SK-N-MC (cell line): Measurements from ENCODE around the gene SFR1.

Experiments
- DNase-seq: peaks from one replicate; pipeline ENCODE4 v3.0.0-alpha.2; 2011; ENCODE audit warnings: low read depth, low spot score
- H3K27ac ChIP-seq: fragments of 200-600 bp; sonication (generic); 2 replicates; pipeline ENCODE4 v1.5.1; 2016; ENCODE audit warnings: mixed run types
- H3K36me3 ChIP-seq: fragments of 200-600 bp; sonication (generic); 2 replicates; pipeline ENCODE4 v1.6.1; 2017; ENCODE audit warnings: antibody characterized with exemption, low read length, mixed read lengths; ENCODE audit not compliant: insufficient read depth
- H3K4me3 ChIP-seq: fragments of 200-600 bp; sonication (generic); 2 replicates; pipeline ENCODE4 v1.5.1; 2016
- H3K9ac ChIP-seq: fragments of 200-600 bp; sonication (generic); 2 replicates; pipeline ENCODE4 v1.8.0; 2017; ENCODE audit warnings: mixed run types, mixed read lengths; ENCODE audit not compliant: insufficient read length
- H3K9me3 ChIP-seq: fragments of 200-600 bp; sonication (generic); 2 replicates; pipeline ENCODE4 v1.6.1; 2017; ENCODE audit warnings: low read depth, mild to moderate bottlenecking, antibody characterized with exemption, low read length, moderate library complexity, mixed read lengths
- EZH2 ChIP-seq: fragments of 200-600 bp; sonication (generic); IDR thresholded peaks from one replicate; pipeline ENCODE4 v1.6.1; 2017; ENCODE audit warnings: antibody characterized with exemption
- FOXP2 ChIP-seq: optimal IDR thresholded peaks from 2 replicates; pipeline ENCODE3; 2011; ENCODE audit warnings: mild to moderate bottlenecking, moderate library complexity; ENCODE audit not compliant: insufficient read depth; ENCODE audit errors: extremely low read length, control extremely low read depth
- POLR2AphosphoS5 ChIP-seq: IDR thresholded peaks from 2 replicates; pipeline ENCODE4 v1.6.1; 2012; ENCODE audit warnings: mild to moderate bottlenecking, low read depth, low read length, borderline replicate concordance

Gene SFR1

DNA sequence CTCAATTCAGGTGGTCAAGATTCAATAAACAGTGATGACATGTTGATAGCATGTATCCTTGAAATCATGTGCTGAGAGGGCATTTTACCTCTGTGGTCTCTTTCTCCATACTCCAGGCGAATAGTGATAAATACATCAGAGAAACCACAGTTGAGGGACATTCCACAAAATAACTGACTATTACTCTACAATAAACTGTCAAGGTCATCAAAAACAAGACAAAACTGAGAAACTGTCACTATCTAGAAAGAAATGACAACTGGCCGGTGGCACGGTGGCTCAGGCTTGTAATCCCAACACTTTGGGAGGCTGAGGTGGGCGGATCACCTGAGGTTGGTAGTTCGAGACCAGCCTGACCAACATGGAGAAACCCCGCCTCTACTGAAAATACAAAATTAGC lies 16.2 kb downstream of the SFR1 start:
- no peak for DNase-seq
- Histone ChIP-seq H3K9me3 (no peaks in the 10 kb centered on the region), H3K27ac (no peak overlapping the region), H3K9ac (no peak overlapping the region), H3K4me3 (no peak overlapping the region), H3K36me3 (no peaks in the 10 kb centered on the region)
- TF ChIP-seq FOXP2 (no peak), POLR2AphosphoS5 (no peak), EZH2 (no peak)

DNA sequence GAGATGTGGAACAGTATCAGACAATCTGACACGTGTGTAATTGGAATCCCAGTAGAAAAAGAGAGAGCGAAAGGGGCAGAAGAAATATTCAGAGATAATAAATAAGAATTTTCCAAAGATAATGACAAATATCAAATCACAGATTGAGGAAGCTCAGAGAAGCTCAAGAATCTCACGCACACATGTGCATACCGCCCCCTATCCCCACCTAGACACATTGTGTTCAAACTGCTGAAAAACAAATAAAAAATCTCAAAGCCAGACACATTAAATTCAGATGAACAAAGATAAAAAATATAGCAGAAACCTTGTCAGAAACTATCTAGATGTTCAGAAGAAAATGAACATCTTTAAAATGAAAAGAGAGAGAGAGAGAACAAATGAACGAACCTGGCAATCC lies 17.2 kb downstream of the SFR1 start:
- DNase-seq = no peak
- Histone ChIP-seq H3K27ac (no peak overlapping the region), H3K9me3 (no peaks in the 10 kb centered on the region), H3K36me3 (no peaks in the 10 kb centered on the region), H3K4me3 (no peak overlapping the region), H3K9ac (no peak overlapping the region)
- TF ChIP-seq POLR2AphosphoS5 (no peak), FOXP2 (no peak), EZH2 (no peak)

- no peak overlapping the region for H3K27ac ChIP-seq
Observed at GRCh38 chr10:104142081-104142480, 20.1 kb downstream of the SFR1 start.

DNA sequence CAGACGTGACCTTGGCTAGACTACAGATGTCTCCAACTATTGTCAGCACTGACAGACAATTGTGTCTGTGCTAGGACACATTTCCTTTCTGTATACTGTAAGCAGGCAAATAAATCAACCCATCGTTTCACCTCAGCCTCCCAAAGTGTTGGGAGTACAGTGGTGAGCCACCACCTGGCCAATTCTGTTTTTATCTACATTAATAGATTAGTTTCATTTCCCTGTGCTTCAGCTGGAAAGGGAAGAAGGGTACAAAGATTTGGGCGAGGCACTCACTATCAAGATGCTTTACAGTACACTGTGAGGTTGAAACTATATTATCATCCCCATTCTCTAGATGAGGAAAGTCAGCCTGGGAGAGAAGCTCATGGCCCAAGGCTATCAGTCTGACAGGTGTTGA lies 21.9 kb downstream of the SFR1 start:
- DNase-seq = no peak
- no peaks in the 10 kb centered on the region for H3K36me3 ChIP-seq
- TF ChIP-seq POLR2AphosphoS5 (no peak), EZH2 (no peak), FOXP2 (no peak)
- H3K27ac ChIP-seq = no peak overlapping the region
- no peak overlapping the region for H3K4me3 ChIP-seq
- no peak overlapping the region for H3K9ac ChIP-seq
- no peaks in the 10 kb centered on the region for H3K9me3 ChIP-seq

More at GRCh38 chr10:104142081-104142480, 20.1 kb downstream of the SFR1 start:
- Histone ChIP-seq H3K9me3 (no peaks in the 10 kb centered on the region), H3K9ac (no peak overlapping the region), H3K4me3 (no peak overlapping the region), H3K36me3 (no peaks in the 10 kb centered on the region)
- no peak for DNase-seq
- TF ChIP-seq EZH2 (no peak), POLR2AphosphoS5 (no peak), FOXP2 (no peak)

DNA sequence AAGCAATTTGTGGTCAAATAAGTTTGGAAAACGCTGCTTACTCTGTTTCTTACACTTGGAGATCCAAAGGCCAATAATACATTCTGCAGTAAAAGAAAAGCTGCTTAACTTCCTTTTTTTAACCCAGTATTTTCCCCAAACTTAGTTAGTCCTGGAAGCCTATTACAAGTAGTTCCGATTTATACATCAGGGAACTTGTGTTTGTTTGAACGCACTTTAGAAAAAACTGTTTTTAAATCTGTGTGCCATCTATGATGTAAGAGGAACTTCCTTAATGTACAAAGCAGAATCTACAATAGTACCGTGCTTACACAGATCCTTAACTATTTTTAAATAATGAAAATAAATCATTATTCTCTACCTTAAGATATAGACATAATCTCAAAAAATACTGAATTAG lies 23.0 kb downstream of the SFR1 start:
- Histone ChIP-seq H3K27ac (no peak overlapping the region), H3K9ac (no peak overlapping the region), H3K4me3 (no peak overlapping the region), H3K9me3 (no peaks in the 10 kb centered on the region), H3K36me3 (no peaks in the 10 kb centered on the region)
- no peak for DNase-seq
- TF ChIP-seq FOXP2 (no peak), POLR2AphosphoS5 (no peak), EZH2 (no peak)

DNA sequence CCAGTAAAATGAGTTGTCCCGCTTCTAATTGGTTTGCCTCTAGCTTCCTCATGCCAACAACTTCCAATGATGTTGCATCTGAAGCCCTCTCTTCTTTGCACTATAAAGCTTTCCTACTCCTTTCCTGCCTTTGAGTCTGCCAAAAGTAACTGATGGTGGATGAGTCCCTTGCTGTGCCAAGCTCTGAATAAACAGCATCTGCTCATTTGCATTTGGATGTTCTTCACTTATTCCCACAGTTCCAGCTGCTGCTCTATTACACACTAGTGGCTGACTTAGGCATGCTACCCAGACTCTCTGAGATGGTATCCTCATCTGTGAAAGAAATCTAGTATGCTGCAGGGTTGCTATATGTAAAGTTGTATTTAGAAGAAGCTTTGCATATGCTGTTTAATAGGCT lies 24.9 kb downstream of the SFR1 start:
- Histone ChIP-seq H3K9ac (no peak overlapping the region), H3K27ac (no peak overlapping the region), H3K9me3 (no peaks in the 10 kb centered on the region), H3K36me3 (no peaks in the 10 kb centered on the region), H3K4me3 (no peak overlapping the region)
- DNase-seq = no peak
- TF ChIP-seq FOXP2 (no peak), EZH2 (no peak), POLR2AphosphoS5 (no peak)

GRCh38 chr10:104150139-104150538 lies 28.2 kb downstream of the SFR1 start:
- H3K4me3 ChIP-seq = no peak overlapping the region
- no peak for DNase-seq

DNA sequence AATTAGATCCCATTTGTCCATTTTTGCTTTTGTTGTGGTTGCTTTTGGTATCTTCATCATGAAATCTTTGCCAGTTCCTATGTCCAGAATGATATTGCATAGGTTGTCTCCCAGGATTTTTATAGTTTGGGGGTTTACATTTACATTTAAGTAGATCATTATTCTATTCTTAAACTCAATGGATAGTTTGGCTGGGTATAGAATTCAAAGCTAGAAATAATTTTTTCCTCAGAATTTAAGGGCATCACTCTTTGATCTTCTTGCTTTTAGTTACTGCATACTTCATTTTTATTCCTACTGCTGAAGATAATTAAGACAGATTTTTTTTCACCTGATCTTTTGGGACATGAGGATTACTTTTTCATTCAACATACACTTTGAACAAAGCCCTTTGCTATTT lies 29.8 kb downstream of the SFR1 start:
- Histone ChIP-seq H3K27ac (no peak overlapping the region), H3K9me3 (no peaks in the 10 kb centered on the region), H3K36me3 (no peaks in the 10 kb centered on the region), H3K4me3 (no peak overlapping the region), H3K9ac (no peak overlapping the region)
- no peak for TF ChIP-seq POLR2AphosphoS5
- no peak for TF ChIP-seq EZH2
- no peak for TF ChIP-seq FOXP2
- DNase-seq = no peak

More at GRCh38 chr10:104150139-104150538, 28.2 kb downstream of the SFR1 start:
- no peak for TF ChIP-seq FOXP2
- TF ChIP-seq POLR2AphosphoS5 = no peak
- TF ChIP-seq EZH2 = no peak
- H3K27ac ChIP-seq = no peak overlapping the region
- no peaks in the 10 kb centered on the region for H3K36me3 ChIP-seq
- no peaks in the 10 kb centered on the region for H3K9me3 ChIP-seq
- no peak overlapping the region for H3K9ac ChIP-seq

GRCh38 chr10:104155591-104155990 lies 33.6 kb downstream of the SFR1 start:
- Histone ChIP-seq H3K9me3 (no peaks in the 10 kb centered on the region), H3K9ac (no peak overlapping the region), H3K27ac (no peak overlapping the region), H3K36me3 (no peaks in the 10 kb centered on the region), H3K4me3 (no peak overlapping the region)
- no peak for DNase-seq
- TF ChIP-seq FOXP2 = no peak
- no peak for TF ChIP-seq EZH2
- no peak for TF ChIP-seq POLR2AphosphoS5
